ENCODE results near the gene SUCLA2. TPM values are rescaled to one million over a fixed set of nuclear protein-coding genes. Genes with fewer than 3 reads are reported as not detected.

SUCLA2 gene
- polyA plus RNA-seq, 3 donors, result 15.0 to 37.2 (median 34.3) TPM

GRCh38 chr13:47959468-47960247, 41.4 kb downstream of the SUCLA2 start:
- peaks cover 34 to 98% of the 10 kb centered on the region in 2 donors for H3K36me3 ChIP-seq (replicated peaks in 1 of 2; ENCODE audit: control insufficient read depth in 1 of 2, insufficient read depth in 2 of 2, low read length in 2 of 2)
- H3K9me3 Mint-ChIP-seq, result peaks cover 35 to 52% (median 47%) of the 10 kb centered on the region in 7 donors
- WGBS (ENCODE audit: insufficient coverage), result no CpG with 5 or more reads among the region's 4 CpGs

GRCh38 chr13:47957073-47957472, 44.0 kb downstream of the SUCLA2 start:
- no peaks in the 10 kb centered on the region for H3K79me2 ChIP-seq (ENCODE audit: insufficient read depth, low read length)
- no peaks in the 10 kb centered on the region for H3K4me1 ChIP-seq (ENCODE audit: control insufficient read depth in 1 of 2, insufficient read depth in 2 of 2, low read length in 2 of 2)
- Mint-ChIP-seq H3K27ac (peak overlapping the region in 1 of 7 donors; percentile 13), H3K4me1 (no peaks in the 10 kb centered on the region), H3K4me3 (no peak overlapping the region), H3K27me3 (ENCODE audit: low read depth in 3 of 3) (no peaks in the 10 kb centered on the region), H3K36me3 (peaks cover 76 to 85% of the 10 kb centered on the region in 2 donors), H3K9me3 (peaks cover 30 to 49% (median 41%) of the 10 kb centered on the region in 7 donors)
- no peak for DNase-seq
- H2AFZ ChIP-seq (ENCODE audit: insufficient read depth, low read depth, low read length, poor library complexity, severe bottlenecking), result no peak overlapping the region
- H3K4me2 ChIP-seq (replicated peaks; ENCODE audit: extremely low read depth, low read length, poor library complexity, severe bottlenecking), result no peak overlapping the region
- H3K36me3 ChIP-seq (replicated peaks in 1 of 2; ENCODE audit: control insufficient read depth in 1 of 2, insufficient read depth in 2 of 2, low read length in 2 of 2), result peaks cover 32 to 95% of the 10 kb centered on the region in 2 donors
- WGBS (ENCODE audit: insufficient coverage), result 95% methylated on average over 5 of the region's 5 CpGs
- H3K4me3 ChIP-seq (replicated peaks in 1 of 3; ENCODE audit: low read depth in 2 of 3, low read length in 3 of 3), result no peak overlapping the region
- no peaks in the 10 kb centered on the region for H3K27me3 ChIP-seq (ENCODE audit: control insufficient read depth in 2 of 2, insufficient read depth in 2 of 2, low read length in 2 of 2)
- TF ChIP-seq CTCF (IDR thresholded peaks at IDR 0.05), result no peak
- H3K27ac ChIP-seq (ENCODE audit: low read depth in 1 of 2, low read length in 2 of 2), result no peak overlapping the region
- intact Hi-C loops (cut with micrococcal nuclease), result no loop called here
- H3K9ac ChIP-seq (ENCODE audit: insufficient read depth, low read length, poor library complexity, severe bottlenecking), result no peak overlapping the region
- peaks cover 15 to 45% of the 10 kb centered on the region in 2 donors for H3K9me3 ChIP-seq (replicated peaks in 1 of 2; ENCODE audit: control insufficient read depth in 1 of 2, insufficient read depth in 1 of 2, low read length in 2 of 2)
- H4K20me1 ChIP-seq (ENCODE audit: insufficient read depth, low read length), result no peaks in the 10 kb centered on the region

More at GRCh38 chr13:47959468-47960247, 41.4 kb downstream of the SUCLA2 start:
- H3K4me3 Mint-ChIP-seq, result no peak overlapping the region
- DNase-seq, result no peak
- no peak overlapping the region for H3K27ac Mint-ChIP-seq
- H3K9me3 ChIP-seq (replicated peaks in 1 of 2; ENCODE audit: control insufficient read depth in 1 of 2, insufficient read depth in 1 of 2, low read length in 2 of 2), result peaks cover 15 to 49% of the 10 kb centered on the region in 2 donors
- H3K27ac ChIP-seq (ENCODE audit: low read depth in 1 of 2, low read length in 2 of 2), result no peak overlapping the region
- H3K4me1 Mint-ChIP-seq, result no peaks in the 10 kb centered on the region
- no peak for TF ChIP-seq CTCF (IDR thresholded peaks at IDR 0.05)
- H3K79me2 ChIP-seq (ENCODE audit: insufficient read depth, low read length), result no peaks in the 10 kb centered on the region
- H3K27me3 Mint-ChIP-seq (ENCODE audit: low read depth in 3 of 3), result no peaks in the 10 kb centered on the region
- H2AFZ ChIP-seq (ENCODE audit: insufficient read depth, low read depth, low read length, poor library complexity, severe bottlenecking), result no peak overlapping the region
- no peak overlapping the region for H3K9ac ChIP-seq (ENCODE audit: insufficient read depth, low read length, poor library complexity, severe bottlenecking)
- intact Hi-C loops (cut with micrococcal nuclease), result no loop called here
- H3K4me3 ChIP-seq (replicated peaks in 1 of 3; ENCODE audit: low read depth in 2 of 3, low read length in 3 of 3), result no peak overlapping the region
- no peaks in the 10 kb centered on the region for H3K4me1 ChIP-seq (ENCODE audit: control insufficient read depth in 1 of 2, insufficient read depth in 2 of 2, low read length in 2 of 2)
- no peaks in the 10 kb centered on the region for H4K20me1 ChIP-seq (ENCODE audit: insufficient read depth, low read length)
- no peak overlapping the region for H3K4me2 ChIP-seq (replicated peaks; ENCODE audit: extremely low read depth, low read length, poor library complexity, severe bottlenecking)
- peaks cover 79 to 95% of the 10 kb centered on the region in 2 donors for H3K36me3 Mint-ChIP-seq
- H3K27me3 ChIP-seq (ENCODE audit: control insufficient read depth in 2 of 2, insufficient read depth in 2 of 2, low read length in 2 of 2), result no peaks in the 10 kb centered on the region
